Calu3 (cell line): ENCODE results near the gene IL1RAPL2. TPM values are rescaled to one million over a fixed set of nuclear protein-coding genes. Genes with fewer than 3 reads are reported as not detected.

Experiments used
- BruUV-seq: library from RNA; stranded (reverse); fragments of 400-500 nt; replicated peaks from 2 replicates; lab custom pipeline; 2021; lab: Mats Ljungman, UMichigan
- CTCF ChIA-PET: fragments of 300-600 bp; sonication (Branson Sonifier 250); formaldehyde crosslinking; loops from one replicate; lab custom pipeline; 2022; ENCODE audit warnings: antibody characterized with exemption; lab: Charles Lee
- DNase-seq: peaks from one replicate; pipeline ENCODE4 v3.0.0; 2022
- H3K27ac Mint-ChIP-seq: one replicate; pipeline ENCODE4 v1.8.0; 2022; ENCODE audit warnings: mixed read lengths; ENCODE audit not compliant: unreplicated experiment
- H3K27me3 Mint-ChIP-seq: one replicate; pipeline ENCODE4 v1.8.0; 2022; ENCODE audit warnings: mixed read lengths; ENCODE audit not compliant: unreplicated experiment
- H3K36me3 Mint-ChIP-seq: one replicate; pipeline ENCODE4 v1.8.0; 2022; ENCODE audit warnings: mild to moderate bottlenecking, moderate library complexity, mixed read lengths; ENCODE audit not compliant: insufficient read depth, unreplicated experiment
- H3K4me1 Mint-ChIP-seq: one replicate; pipeline ENCODE4 v1.8.0; 2022; ENCODE audit warnings: mild to moderate bottlenecking, low read depth, mixed read lengths; ENCODE audit not compliant: unreplicated experiment
- H3K4me3 Mint-ChIP-seq: one replicate; pipeline ENCODE4 v1.8.0; 2022; ENCODE audit warnings: mild to moderate bottlenecking, low read depth, moderate library complexity, mixed read lengths; ENCODE audit not compliant: unreplicated experiment
- H3K9me3 Mint-ChIP-seq: one replicate; pipeline ENCODE4 v1.8.0; 2022; ENCODE audit warnings: low read depth, mixed read lengths; ENCODE audit not compliant: unreplicated experiment
- intact Hi-C: fragments of 100-400 bp; cut with micrococcal nuclease; formaldehyde crosslinking; loops from one replicate; pipeline ENCODE4 v1.10.0; 2022; ENCODE audit not compliant: unreplicated experiment
- total RNA-seq: library from RNA; stranded (reverse); gene quantifications from 2 replicates; pipeline ENCODE4 v1.2.3, GENCODE V29; 2022
- TF ChIP-seq, protein P1 (sequence below): fragments of 200-600 bp; IDR thresholded peaks from one replicate; pipeline ENCODE4 v1.8.0; 2022; ENCODE audit warnings: antibody characterized with exemption; ENCODE audit not compliant: unreplicated experiment

IL1RAPL2 gene
- total RNA-seq, 1 experiment from 2014 or later = not detected

DNA sequence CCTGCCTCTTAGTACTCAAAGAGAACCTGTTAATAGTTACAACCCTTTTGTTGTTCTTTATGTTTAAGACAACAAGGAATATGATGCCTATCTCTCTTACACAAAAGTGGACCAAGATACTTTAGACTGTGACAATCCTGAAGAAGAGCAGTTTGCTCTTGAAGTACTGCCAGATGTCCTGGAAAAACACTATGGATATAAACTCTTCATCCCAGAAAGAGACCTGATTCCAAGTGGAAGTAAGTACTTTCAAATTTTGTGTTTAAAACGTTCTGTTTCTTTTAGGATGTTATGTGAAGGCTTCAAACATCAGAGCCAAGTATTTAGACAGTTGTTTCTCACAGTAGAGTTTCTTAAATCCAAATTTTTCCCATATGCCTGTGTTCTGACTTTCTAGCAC lies 1189.1 kb downstream of the IL1RAPL2 start:
- Mint-ChIP-seq H3K4me1 (no peaks in the 10 kb centered on the region), H3K4me3 (no peak overlapping the region), H3K9me3 (peaks cover 3% of the 10 kb centered on the region), H3K27me3 (no peaks in the 10 kb centered on the region), H3K36me3 (no peaks in the 10 kb centered on the region), H3K27ac (no peak overlapping the region)
- no TSS peak for BruUV-seq
- intact Hi-C loops = no loop called here
- TF ChIP-seq, protein P1, sequence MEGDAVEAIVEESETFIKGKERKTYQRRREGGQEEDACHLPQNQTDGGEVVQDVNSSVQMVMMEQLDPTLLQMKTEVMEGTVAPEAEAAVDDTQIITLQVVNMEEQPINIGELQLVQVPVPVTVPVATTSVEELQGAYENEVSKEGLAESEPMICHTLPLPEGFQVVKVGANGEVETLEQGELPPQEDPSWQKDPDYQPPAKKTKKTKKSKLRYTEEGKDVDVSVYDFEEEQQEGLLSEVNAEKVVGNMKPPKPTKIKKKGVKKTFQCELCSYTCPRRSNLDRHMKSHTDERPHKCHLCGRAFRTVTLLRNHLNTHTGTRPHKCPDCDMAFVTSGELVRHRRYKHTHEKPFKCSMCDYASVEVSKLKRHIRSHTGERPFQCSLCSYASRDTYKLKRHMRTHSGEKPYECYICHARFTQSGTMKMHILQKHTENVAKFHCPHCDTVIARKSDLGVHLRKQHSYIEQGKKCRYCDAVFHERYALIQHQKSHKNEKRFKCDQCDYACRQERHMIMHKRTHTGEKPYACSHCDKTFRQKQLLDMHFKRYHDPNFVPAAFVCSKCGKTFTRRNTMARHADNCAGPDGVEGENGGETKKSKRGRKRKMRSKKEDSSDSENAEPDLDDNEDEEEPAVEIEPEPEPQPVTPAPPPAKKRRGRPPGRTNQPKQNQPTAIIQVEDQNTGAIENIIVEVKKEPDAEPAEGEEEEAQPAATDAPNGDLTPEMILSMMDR = no peak
- DNase-seq = no peak
- CTCF ChIA-PET = no interaction called here

DNA sequence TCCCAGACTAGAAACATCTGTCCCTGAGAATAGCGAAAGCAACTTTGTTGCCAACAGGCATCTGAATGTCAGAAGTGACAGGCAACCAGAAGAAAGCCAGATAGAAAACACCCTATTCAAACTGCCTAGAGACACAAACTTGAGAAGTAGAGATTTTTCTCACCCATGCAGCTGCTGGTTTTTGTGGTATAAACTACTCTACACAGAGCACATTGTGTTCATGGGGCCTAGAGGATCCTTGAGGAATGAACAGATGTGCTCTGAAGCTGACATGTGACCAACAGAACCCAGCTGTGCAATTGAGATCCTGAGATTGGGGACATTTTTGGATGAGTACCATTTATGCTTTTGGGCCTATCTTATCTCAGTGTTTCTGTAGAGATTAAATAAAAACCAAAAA lies 1192.8 kb downstream of the IL1RAPL2 start:
- no peaks in the 10 kb centered on the region for H3K27me3 Mint-ChIP-seq
- no TSS peak for BruUV-seq
- H3K9me3 Mint-ChIP-seq = peaks cover 3% of the 10 kb centered on the region
- intact Hi-C loops = no loop called here
- H3K27ac Mint-ChIP-seq = no peak overlapping the region
- no peaks in the 10 kb centered on the region for H3K4me1 Mint-ChIP-seq
- H3K36me3 Mint-ChIP-seq = no peaks in the 10 kb centered on the region
- H3K4me3 Mint-ChIP-seq = no peak overlapping the region
- TF ChIP-seq, protein P1 = no peak
- CTCF ChIA-PET = no interaction called here
- no peak for DNase-seq

DNA sequence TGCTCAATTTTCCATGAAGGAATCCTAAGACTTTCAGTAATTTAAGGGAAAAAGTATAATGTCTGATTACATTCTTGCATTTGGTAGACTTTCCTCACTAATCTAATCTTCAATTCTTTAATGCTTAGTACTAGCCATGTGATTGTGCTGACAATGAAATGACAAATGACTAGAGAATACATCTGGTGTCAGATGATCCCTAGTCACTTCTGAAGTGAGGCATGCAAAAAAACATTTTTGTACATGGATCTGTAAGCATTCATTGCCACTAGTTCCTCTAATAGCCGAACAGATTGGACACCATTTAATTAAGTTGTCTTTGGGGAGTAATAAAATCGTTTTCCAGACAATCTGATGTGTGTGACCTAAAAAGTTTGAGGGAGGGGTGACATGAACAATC lies 1193.6 kb downstream of the IL1RAPL2 start:
- TF ChIP-seq, protein P1 = no peak
- intact Hi-C loops = no loop called here
- H3K9me3 Mint-ChIP-seq = peaks cover 3% of the 10 kb centered on the region

DNA sequence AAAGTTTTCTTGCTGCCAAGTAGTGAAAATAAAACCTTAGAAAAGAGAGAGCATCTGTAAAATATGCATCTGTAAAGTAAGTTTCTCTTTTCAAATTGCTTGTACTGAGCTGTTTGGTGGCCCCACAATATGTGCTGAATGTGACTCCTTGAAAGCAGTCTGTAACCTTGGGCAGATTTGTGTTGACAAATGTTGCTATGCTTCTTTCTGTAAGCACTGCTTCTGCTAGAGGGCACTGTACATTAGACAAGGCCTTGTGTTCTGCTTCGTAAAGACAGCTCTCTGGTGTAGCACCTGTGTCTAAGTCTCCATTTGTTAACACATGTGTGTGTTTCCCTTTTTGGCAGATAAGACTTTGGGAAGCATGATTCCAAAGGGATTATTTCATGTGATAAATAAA lies 1199.7 kb downstream of the IL1RAPL2 start:
- no peak overlapping the region for H3K4me3 Mint-ChIP-seq
- TF ChIP-seq, protein P1 = no peak

More for the DNA sequence above, 1193.6 kb downstream of the IL1RAPL2 start:
- no TSS peak for BruUV-seq
- DNase-seq = no peak
- no peak overlapping the region for H3K27ac Mint-ChIP-seq
- CTCF ChIA-PET = no interaction called here
- H3K4me1 Mint-ChIP-seq = no peaks in the 10 kb centered on the region
- H3K27me3 Mint-ChIP-seq = no peaks in the 10 kb centered on the region
- H3K36me3 Mint-ChIP-seq = no peaks in the 10 kb centered on the region
- no peak overlapping the region for H3K4me3 Mint-ChIP-seq

More for the DNA sequence above, 1199.7 kb downstream of the IL1RAPL2 start:
- H3K4me1 Mint-ChIP-seq = no peaks in the 10 kb centered on the region
- no TSS peak for BruUV-seq
- CTCF ChIA-PET = no interaction called here
- no peak for DNase-seq
- H3K27ac Mint-ChIP-seq = no peak overlapping the region
- no peaks in the 10 kb centered on the region for H3K27me3 Mint-ChIP-seq
- H3K36me3 Mint-ChIP-seq = no peaks in the 10 kb centered on the region
- intact Hi-C loops = no loop called here
- no peaks in the 10 kb centered on the region for H3K9me3 Mint-ChIP-seq
